Endothelial cell of umbilical vein (primary cell): ENCODE measurements around the gene CBLC. TPM values are rescaled to one million over a fixed set of nuclear protein-coding genes. Genes with fewer than 3 reads are reported as not detected.

Experiments used
- BruUV-seq: library from RNA; stranded (reverse); fragments of 400-500 nt; replicated peaks from 2 replicates; lab custom pipeline; 2021; lab: Mats Ljungman, UMichigan
- CTCF ChIA-PET: fragments of 300-600, 350-600 bp; sonication (Branson Sonifier 250); formaldehyde crosslinking; loops from one replicate; lab custom pipeline; 2021; ENCODE audit warnings: antibody characterized with exemption, inconsistent platforms; lab: Charles Lee
- POLR2A ChIA-PET: fragments of 300-600, 350-600 bp; sonication (Branson Sonifier 250); formaldehyde crosslinking; loops from one replicate; lab custom pipeline; 2021; ENCODE audit warnings: antibody characterized with exemption, inconsistent platforms; lab: Charles Lee
- DNase-seq: peaks from one replicate; pipeline ENCODE4 v3.0.0-alpha.2; 2011; ENCODE audit warnings: low read depth, low spot score
- FAIRE-seq: peaks from 2 replicates; lab custom pipeline; 2011; peaks lifted over from hg19 to GRCh38; lab: Jason Lieb, UNC
- H2AFZ ChIP-seq: 2 replicates; pipeline ENCODE4 v1.6.0; 2012; ENCODE audit warnings: low read depth, low read length, control low read depth, inconsistent platforms
- H3K27ac ChIP-seq: 2 replicates; pipeline ENCODE4 v1.5.1; 2011; ENCODE audit warnings: low read depth, mild to moderate bottlenecking, control low read depth, low read length, moderate library complexity; ENCODE audit not compliant: insufficient read depth
- H3K27me3 ChIP-seq, 2 experiments: 2 replicates each; pipeline versions ENCODE4 v1.6.0 to v1.6.1; 2011; ENCODE audit warnings: low read length in 2 of 2, mixed read lengths in 1 of 2; ENCODE audit not compliant: control insufficient read depth in 2 of 2, insufficient read depth in 2 of 2
- H3K36me3 ChIP-seq, 2 experiments: 2 replicates in 1 of 2; 3 replicates in 1 of 2; pipeline ENCODE4 v1.5.1; 2011; ENCODE audit warnings: low read length in 2 of 2, mild to moderate bottlenecking in 1 of 2, moderate library complexity in 1 of 2; ENCODE audit not compliant: control insufficient read depth in 2 of 2, insufficient read depth in 2 of 2; ENCODE audit errors: extremely low read depth in 1 of 2
- H3K4me1 ChIP-seq: 3 replicates; pipeline ENCODE4 v1.5.1; 2011; ENCODE audit warnings: mild to moderate bottlenecking, low read length; ENCODE audit not compliant: control insufficient read depth, insufficient read depth; ENCODE audit errors: extremely low read depth
- H3K4me2 ChIP-seq: 2 replicates; pipeline ENCODE4 v1.6.1; 2011; ENCODE audit warnings: low read length, control low read depth, mixed read lengths; ENCODE audit not compliant: insufficient read depth
- H3K4me3 ChIP-seq, 3 experiments: fragments of 200-600 bp in 1 of 3; sonication (generic), shearing (Covaris generic) in 1 of 3; replicated peaks in 1 of 3; 2 replicates each; pipeline ENCODE4 v1.5.1; 2011 to 2016; ENCODE audit warnings: control low read depth in 3 of 3, low read length in 3 of 3, mild to moderate bottlenecking in 2 of 3, inconsistent platforms in 1 of 3, low read depth in 1 of 3, moderate library complexity in 1 of 3; ENCODE audit not compliant: insufficient read depth in 1 of 3
- H3K79me2 ChIP-seq: 2 replicates; pipeline ENCODE4 v1.6.0; 2012; ENCODE audit warnings: low read length, inconsistent platforms; ENCODE audit not compliant: control insufficient read depth, insufficient read depth
- H3K9ac ChIP-seq: replicated peaks from 2 replicates; pipeline ENCODE3; 2011; ENCODE audit warnings: low read length, control low read depth; ENCODE audit not compliant: insufficient read depth; ENCODE audit errors: extremely low read depth
- H3K9me1 ChIP-seq: replicated peaks from 3 replicates; pipeline ENCODE4 v1.6.0; 2011; ENCODE audit warnings: mild to moderate bottlenecking, low read length; ENCODE audit not compliant: control insufficient read depth, insufficient read depth; ENCODE audit errors: extremely low read depth
- H3K9me3 ChIP-seq: replicated peaks from 2 replicates; pipeline ENCODE4 v1.5.1; 2012; ENCODE audit warnings: low read length, inconsistent platforms; ENCODE audit not compliant: control insufficient read depth, insufficient read depth
- H4K20me1 ChIP-seq: replicated peaks from 2 replicates; pipeline ENCODE3; 2011; ENCODE audit warnings: mild to moderate bottlenecking, low read length; ENCODE audit not compliant: control insufficient read depth, insufficient read depth; ENCODE audit errors: extremely low read depth
- EZH2 ChIP-seq: IDR thresholded peaks from 2 replicates; pipeline ENCODE4 v1.6.1; 2012; ENCODE audit warnings: borderline replicate concordance, low read depth, mild to moderate bottlenecking, moderate library complexity, low read length, inconsistent platforms; ENCODE audit not compliant: severe bottlenecking
- FOS ChIP-seq: IDR thresholded peaks from 2 replicates; pipeline ENCODE4 v1.6.1; 2011; ENCODE audit warnings: mild to moderate bottlenecking, low read length, moderate library complexity, borderline replicate concordance; ENCODE audit not compliant: insufficient read depth
- GATA2 ChIP-seq: IDR thresholded peaks from 2 replicates; pipeline ENCODE4 v1.7.0; 2011; ENCODE audit warnings: low read depth, mild to moderate bottlenecking, moderate library complexity, mixed read lengths, low read length; ENCODE audit not compliant: insufficient read length, insufficient read depth
- JUN ChIP-seq: IDR thresholded peaks from 2 replicates; pipeline ENCODE4 v1.6.1; 2011; ENCODE audit warnings: borderline replicate concordance, low read depth; ENCODE audit not compliant: insufficient read length, insufficient read depth
- MYC ChIP-seq: IDR thresholded peaks from one replicate; pipeline ENCODE4 v1.6.1; 2011; ENCODE audit warnings: mild to moderate bottlenecking, low read depth, low read length
- POLR2A ChIP-seq: IDR thresholded peaks from 2 replicates; pipeline ENCODE4 v1.6.1; 2012; ENCODE audit warnings: low read depth, mild to moderate bottlenecking, control low read depth, low read length
- POLR2AphosphoS5 ChIP-seq: IDR thresholded peaks from 2 replicates; pipeline ENCODE4 v1.6.1; 2012; ENCODE audit warnings: low read depth, mild to moderate bottlenecking, control low read depth, low read length, moderate library complexity; ENCODE audit not compliant: insufficient read depth
- dilution Hi-C: fragments of 300-500 bp; cut with MboI; formaldehyde crosslinking; loops from one replicate; pipeline ENCODE4 v1.15.0; 2019; ENCODE audit warnings: low sequenced_read_pairs; ENCODE audit not compliant: extremely low pct_ligation_motif_present
- intact Hi-C: fragments of 100-400 bp; cut with micrococcal nuclease; formaldehyde crosslinking; loops from one replicate; pipeline ENCODE4 v1.10.0; 2022
- polyA plus RNA-seq, 4 experiments: library from polyadenylated mRNA; depleted of rRNA in 3 of 4; stranded (reverse) in 3 of 4; unstranded in 1 of 4; fragments of >200 nt; gene quantifications; 2 replicates each; pipeline versions ENCODE4 v1.2.1 to v1.2.3, GENCODE V29; 2011 to 2012; ENCODE audit warnings: missing spikeins in 1 of 4
- total RNA-seq: library from RNA; stranded (reverse); gene quantifications from 2 replicates; pipeline ENCODE4 v1.2.3, GENCODE V29; 2021
- TF ChIP-seq, protein P1 (sequence below): IDR thresholded peaks from 2 replicates; pipeline ENCODE4 v1.6.1; 2011; ENCODE audit not compliant: insufficient read depth, insufficient read length
- TF ChIP-seq, protein P2 (sequence below), 2 donors: IDR thresholded peaks; 1 replicate in 1 of 2; 2 replicates in 1 of 2; pipeline ENCODE4 v1.5.1; 2011; ENCODE audit warnings: low read length in 2 of 2, mild to moderate bottlenecking in 2 of 2, moderate library complexity in 2 of 2, control low read depth in 1 of 2, inconsistent platforms in 1 of 2, low read depth in 1 of 2; ENCODE audit not compliant: insufficient read depth in 1 of 2; ENCODE audit errors: extremely low read depth in 1 of 2

The CBLC gene
- total and polyA plus RNA-seq, 2 donors (not counting 3 experiments of a cell fraction or from before 2014, with no cell fraction given), result 0.04 TPM; not detected in 1

DNA sequence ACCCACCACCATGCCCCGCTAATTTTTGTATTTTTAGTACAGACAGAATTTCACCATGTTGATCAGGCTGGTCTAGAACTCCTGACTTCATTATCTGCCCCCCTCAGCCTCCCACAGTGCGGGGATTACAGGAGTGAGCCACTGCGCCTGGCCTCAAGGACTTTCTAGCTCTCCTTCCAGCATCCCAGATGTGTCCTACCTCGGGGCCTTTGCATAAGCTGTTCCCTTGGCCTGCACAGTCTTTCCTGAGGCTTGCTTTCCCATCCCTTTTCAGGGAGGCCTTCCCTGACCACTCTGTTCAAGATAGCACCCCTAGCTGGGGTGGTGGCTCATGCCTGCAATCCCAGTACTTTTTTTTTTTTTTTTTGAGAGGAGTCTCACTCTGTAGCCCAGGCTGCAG is 16.9 kb downstream of the CBLC start:
- Histone ChIP-seq H3K4me3 (no peak overlapping the region), H3K4me2 (no peak overlapping the region), H3K27ac (no peak overlapping the region), H3K36me3 (no peaks in the 10 kb centered on the region), H2AFZ (no peak overlapping the region), H3K79me2 (no peaks in the 10 kb centered on the region), H3K9ac (no peak overlapping the region), H3K9me3 (no peaks in the 10 kb centered on the region), H3K27me3 (no peaks in the 10 kb centered on the region), H3K4me1 (peaks cover 14% of the 10 kb centered on the region), H4K20me1 (no peaks in the 10 kb centered on the region), H3K9me1 (no peaks in the 10 kb centered on the region)
- dilution Hi-C loops (no loop called here), intact Hi-C loops (no loop called here)
- no peak for FAIRE-seq
- TF ChIP-seq POLR2A, result no peak
- no peak for TF ChIP-seq MYC
- no peak for TF ChIP-seq EZH2
- TF ChIP-seq, protein P1, sequence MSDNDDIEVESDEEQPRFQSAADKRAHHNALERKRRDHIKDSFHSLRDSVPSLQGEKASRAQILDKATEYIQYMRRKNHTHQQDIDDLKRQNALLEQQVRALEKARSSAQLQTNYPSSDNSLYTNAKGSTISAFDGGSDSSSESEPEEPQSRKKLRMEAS, result no peak
- no peak for TF ChIP-seq POLR2AphosphoS5
- TF ChIP-seq, protein P2, sequence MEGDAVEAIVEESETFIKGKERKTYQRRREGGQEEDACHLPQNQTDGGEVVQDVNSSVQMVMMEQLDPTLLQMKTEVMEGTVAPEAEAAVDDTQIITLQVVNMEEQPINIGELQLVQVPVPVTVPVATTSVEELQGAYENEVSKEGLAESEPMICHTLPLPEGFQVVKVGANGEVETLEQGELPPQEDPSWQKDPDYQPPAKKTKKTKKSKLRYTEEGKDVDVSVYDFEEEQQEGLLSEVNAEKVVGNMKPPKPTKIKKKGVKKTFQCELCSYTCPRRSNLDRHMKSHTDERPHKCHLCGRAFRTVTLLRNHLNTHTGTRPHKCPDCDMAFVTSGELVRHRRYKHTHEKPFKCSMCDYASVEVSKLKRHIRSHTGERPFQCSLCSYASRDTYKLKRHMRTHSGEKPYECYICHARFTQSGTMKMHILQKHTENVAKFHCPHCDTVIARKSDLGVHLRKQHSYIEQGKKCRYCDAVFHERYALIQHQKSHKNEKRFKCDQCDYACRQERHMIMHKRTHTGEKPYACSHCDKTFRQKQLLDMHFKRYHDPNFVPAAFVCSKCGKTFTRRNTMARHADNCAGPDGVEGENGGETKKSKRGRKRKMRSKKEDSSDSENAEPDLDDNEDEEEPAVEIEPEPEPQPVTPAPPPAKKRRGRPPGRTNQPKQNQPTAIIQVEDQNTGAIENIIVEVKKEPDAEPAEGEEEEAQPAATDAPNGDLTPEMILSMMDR (IDR thresholded peaks at IDR 0.05; ENCODE audit: extremely low read depth in 1 of 2, insufficient read depth in 1 of 2, low read depth in 1 of 2, low read length in 2 of 2), result no peak
- no peak for TF ChIP-seq FOS
- no peak for TF ChIP-seq GATA2
- TF ChIP-seq JUN, result no peak
- DNase-seq, result no peak
- ChIA-PET CTCF (interaction anchor here (1.3 to 6.0 kb wide), 3 partner anchors 10 to 24 kb away, joined by 3 to 45 read pairs (median 18); no protein-coding TSS in a partner anchor), POLR2A (no interaction called here)
- no TSS peak for BruUV-seq
